Activated CD4-positive, alpha-beta T cell treated with anti-CD3 and anti-CD28 coated beads for 4 hours (primary cell): ENCODE data around the gene HAPLN2.
A peak's percentile ranks its signal among the peaks of the same experiment; 100 is the strongest.
"Not testable (repeated sequence)": the region's sequence is repeated elsewhere in the genome, so short reads cannot be mapped to it uniquely, and the experiment has no call there.

ENCODE experiments used
- DNase-seq, 2 donors: peaks; one replicate each; pipeline ENCODE4 v3.0.0-alpha.2; 2020

HAPLN2 gene

DNA sequence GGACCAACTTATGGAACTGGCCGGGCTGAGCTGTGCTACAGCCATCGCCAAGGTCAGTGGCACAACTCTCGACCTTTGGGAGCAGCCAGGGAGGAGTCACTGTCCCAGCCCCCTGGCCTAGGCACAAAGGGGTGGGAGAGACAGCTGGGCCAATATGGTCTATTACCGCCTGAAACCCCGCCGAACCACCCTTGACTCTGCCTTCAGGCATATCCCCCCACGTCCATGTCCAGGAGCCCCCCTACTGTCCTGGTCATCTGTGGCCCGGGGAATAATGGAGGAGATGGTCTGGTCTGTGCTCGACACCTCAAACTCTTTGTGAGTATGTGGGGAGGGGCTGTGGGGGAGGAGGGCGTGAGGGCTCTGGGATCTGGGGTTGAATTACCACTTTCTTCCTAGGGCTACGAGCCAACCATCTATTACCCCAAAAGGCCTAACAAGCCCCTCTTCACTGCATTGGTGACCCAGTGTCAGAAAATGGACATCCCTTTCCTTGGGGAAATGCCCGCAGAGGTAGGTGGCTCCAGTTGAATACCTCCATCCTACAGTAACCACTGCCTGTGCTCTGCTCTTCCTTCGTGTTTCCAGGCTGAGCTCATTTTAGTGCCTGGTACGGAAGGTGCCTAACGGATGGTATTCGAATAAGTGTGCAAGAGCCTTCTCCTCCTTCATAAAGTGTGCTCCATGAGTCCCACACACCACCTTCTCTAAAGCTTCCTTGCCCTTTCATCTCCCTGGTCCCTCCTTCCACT, 26.9 kb upstream of the HAPLN2 start:
- DNase-seq: no peak

DNA sequence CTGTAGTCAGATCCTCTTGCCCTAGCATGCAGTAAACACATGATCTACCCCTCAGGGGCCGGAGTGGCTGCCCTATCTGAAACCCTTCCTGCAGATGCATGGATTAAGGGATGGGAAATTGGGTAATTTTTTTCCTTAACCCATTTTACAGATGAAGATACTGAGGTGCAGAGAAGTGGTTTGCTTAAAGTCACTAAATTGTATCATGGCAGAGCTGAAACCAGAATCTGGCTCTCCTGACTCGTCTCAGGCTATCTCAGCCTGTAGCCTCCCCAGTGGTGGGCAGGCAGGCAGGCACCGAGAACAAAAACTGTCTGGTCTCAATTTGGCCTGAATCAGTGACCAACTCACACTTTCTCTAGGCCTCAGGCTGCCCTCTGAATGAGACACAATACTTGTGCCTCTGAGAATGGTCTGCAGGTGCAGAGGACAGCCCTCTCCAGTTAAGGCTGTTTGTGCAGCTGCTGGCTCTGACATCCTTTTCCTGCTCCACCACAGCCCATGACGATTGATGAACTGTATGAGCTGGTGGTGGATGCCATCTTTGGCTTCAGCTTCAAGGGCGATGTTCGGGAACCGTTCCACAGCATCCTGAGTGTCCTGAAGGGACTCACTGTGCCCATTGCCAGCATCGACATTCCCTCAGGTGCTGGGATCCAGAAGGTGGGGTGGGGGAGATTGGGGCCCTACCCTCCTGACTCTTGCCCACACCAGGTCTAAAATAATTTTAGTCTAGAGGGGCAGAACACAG, 26.1 kb upstream of the HAPLN2 start:
- DNase-seq: no peak

GRCh38 chr1:156593661-156593989, 25.6 kb upstream of the HAPLN2 start:
- DNase-seq: no peak

GRCh38 chr1:156594190-156594589, 25.0 kb upstream of the HAPLN2 start:
- no peak for DNase-seq

DNA sequence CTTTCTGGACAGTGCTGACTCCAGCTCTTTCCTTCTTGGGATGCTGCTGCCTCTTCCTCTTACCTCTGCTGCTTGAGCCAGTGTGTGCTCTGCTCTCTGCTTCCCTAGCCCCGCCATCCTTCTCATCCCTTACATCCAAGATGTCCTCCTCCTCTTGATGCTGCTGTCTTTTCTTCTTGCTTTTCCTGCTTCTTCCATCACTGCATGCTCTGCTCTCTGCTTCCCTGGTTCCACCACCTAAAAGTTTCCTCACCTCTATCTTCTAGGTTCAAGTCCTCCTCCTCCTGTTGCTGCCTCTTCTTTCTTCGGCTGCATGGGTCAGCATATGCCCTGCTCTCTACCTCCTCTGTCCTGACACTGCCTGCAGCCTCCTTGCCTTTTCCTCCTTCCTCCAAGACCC, 24.2 kb upstream of the HAPLN2 start:
- no peak for DNase-seq

DNA sequence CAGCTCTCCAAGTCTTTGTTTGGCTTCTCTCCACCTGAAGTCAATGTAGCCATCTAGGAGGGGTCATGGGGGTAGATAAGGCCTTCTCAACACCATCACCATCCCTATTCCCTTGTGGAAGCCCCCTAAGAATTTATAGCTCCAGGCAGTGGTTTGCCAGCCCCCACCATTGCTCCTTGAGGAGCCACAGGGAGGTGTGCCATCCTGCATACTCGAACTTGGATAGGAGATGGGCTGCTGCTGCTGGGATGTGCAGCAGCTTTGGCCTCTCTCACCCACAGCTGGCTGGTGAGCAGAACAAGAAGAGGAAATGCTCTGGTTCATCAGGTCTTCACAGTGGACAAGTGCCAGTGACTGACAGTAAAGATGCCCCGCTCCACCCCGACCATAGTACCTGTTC, 22.8 kb upstream of the HAPLN2 start:
- DNase-seq: no peak

- DNase-seq: no peak
These were observed 21.1 kb upstream of the HAPLN2 start for GRCh38 chr1:156598125-156598524.

DNA sequence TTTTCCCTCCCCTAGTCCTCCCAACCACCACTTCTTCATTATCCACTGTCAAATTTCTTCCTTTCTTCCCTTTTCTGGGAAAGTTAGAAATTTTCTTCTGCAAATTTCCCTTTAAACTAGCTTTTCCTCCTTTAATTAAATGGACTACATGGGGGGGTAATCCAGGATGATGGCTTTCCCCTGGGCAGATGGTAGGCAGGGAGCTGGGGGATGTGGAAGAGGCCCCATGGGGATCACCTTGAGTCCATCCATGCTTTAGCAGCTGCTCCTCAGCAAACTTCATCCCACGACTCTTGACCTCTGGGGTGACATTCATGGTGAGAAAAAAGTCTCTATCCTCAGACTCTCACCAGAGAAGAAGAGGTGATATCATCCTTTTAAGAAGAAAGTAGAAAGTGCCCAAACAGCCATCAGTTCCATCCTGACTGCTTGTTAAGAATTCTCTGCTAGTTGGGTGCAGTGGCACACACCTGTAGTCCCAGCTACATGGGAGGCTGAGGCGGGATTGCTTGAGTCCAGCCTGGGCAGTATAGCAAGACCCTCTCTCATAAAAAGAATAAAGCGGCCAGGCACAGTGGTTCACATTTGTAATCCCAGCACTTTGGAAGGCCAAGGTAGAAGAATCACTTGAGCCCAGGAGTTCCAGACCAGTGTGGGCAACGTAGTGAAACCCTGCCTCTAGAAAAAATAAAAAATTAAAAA, 20.3 kb upstream of the HAPLN2 start:
- no peak for DNase-seq

DNA sequence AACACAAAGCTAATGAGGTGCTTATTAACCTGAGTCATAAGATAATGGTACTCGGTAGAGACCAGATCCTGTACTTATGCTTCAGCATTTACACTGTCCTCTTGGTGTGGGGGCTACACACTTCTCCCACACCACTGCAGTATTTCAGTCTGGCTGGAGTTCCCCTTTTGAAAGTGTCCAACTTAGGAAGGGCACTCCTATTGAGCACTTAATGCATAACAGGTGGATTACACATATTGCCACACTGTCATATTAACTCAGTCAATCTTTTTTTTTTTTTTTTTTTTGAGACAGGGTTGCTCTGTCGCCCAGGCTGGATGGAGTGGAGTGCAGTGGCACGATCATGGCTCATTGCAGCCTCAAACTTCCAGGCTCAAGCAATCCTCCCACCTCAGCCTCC, 19.4 kb upstream of the HAPLN2 start:
- no peak for DNase-seq

DNA sequence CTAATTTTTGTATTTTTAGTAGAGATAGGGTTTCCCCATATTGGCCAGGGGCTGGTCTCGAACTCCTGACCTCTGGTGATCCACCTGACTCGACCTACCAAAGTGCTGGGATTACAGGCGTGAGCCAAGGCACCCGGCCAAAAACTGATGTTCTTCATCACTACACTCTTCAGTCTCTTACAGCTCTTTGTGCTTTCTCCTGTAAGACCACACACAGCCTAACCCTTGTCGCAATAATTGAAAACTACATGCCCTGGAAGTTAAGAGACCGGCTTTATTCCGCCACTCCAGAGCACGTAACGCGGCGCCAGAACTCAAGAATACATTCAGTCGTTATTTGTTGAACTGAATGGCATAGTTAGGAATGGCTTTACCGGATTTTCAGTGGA, 18.5 kb upstream of the HAPLN2 start:
- DNase-seq: no peak

- DNase-seq: peak; percentile 76 to 77
These were observed 17.9 kb upstream of the HAPLN2 start, which contains the start of gene GPATCH4 for GRCh38 chr1:156601122-156601830. Gene GPATCH4, minus strand, starts transcription at chr1:156601479.

DNA sequence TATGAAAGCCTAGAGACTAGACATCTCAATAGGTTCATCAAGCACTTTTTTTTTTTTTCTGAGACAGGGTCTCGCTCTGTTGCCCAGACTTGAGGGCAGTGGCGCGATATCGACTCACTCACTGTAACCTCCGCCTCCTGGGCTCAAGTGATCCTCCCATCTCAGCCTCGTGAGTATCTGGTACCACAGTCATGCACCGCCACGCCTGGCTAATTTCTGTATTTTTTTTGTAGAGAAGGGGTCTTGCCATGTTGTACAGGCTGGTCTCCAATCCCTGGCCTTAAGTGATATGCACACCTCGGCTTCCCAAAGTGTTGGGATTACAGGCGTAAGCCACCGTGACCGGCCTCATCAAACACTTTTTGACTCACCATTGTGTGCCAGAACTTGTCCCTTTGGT, 17.3 kb upstream of the HAPLN2 start:
- DNase-seq: no peak

DNA sequence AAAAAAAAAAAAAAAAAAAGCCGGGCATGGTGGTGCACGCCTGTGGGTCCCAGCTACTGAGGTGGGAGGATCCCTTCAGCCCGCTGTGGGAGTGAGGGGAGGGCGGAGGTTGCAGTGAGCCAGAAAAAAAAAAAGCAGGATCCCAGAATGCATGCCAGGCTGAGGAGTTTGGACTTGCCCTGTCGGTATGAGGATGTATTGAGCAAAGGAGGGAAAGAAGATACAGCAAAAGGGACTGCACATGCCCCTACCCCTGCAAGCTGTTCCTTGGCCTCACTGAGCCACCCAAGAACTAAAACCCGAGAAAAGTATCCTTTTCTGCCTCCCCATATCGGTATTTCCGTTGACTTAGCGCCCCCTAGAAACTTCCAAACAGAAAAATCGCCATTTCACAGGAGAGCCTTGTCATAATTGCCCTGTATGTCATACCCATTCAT, 16.6 kb upstream of the HAPLN2 start:
- DNase-seq: no peak

DNA sequence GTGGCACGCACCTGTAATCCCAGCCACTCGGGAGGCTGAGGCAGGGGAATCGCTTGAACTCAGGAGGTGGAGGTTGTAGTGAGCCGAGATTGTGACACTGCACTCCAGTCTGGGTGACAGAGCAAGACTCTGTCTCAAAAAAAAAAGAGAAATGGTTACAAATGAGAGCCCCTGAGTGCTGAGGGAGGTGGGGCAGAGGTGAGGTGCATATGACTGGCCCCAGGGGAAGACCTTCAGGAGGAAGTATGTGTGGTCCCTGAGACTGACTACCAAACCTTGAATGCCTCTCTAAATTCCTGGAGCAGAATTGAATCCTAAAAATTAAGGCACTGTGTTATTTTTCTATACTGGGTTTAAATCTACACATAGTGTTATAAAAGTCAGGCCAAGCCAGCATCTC, 11.9 kb upstream of the HAPLN2 start:
- not testable (repeated sequence) for DNase-seq

- DNase-seq: peak; percentile 60 to 72
These were observed 11.1 kb upstream of the HAPLN2 start for GRCh38 chr1:156608036-156608674.

- DNase-seq: peak; percentile 59 to 63
These were observed 10.2 kb upstream of the HAPLN2 start for GRCh38 chr1:156608981-156609380.

DNA sequence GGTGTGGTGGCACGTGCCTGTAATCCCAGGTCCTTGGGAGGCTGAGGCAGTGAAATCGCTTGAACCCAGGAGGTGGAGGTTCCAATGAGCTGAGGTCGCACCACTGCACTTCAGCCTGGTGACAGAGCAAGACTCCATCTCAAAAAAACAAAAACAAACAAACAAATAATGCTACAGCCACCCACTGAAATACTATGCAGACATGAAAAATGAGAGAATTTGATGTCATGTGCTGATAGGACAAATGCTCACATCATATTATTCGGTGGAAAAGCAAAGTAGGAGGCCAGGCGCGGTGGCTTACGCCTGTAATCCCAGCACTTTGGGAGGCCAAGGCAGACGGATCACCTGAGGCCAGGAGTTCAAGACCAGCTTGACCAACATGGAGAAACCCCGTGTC, 9.1 kb upstream of the HAPLN2 start:
- not testable (repeated sequence) for DNase-seq

- no peak for DNase-seq
These were observed 6.5 kb upstream of the HAPLN2 start for GRCh38 chr1:156612666-156613065.

- DNase-seq: no peak
These were observed 3.3 kb upstream of the HAPLN2 start for GRCh38 chr1:156615946-156616345.

GRCh38 chr1:156616463-156616862, 2.8 kb upstream of the HAPLN2 start:
- no peak for DNase-seq

- DNase-seq: no peak
These were observed 354 bp downstream of the HAPLN2 start for GRCh38 chr1:156619582-156619955.

DNA sequence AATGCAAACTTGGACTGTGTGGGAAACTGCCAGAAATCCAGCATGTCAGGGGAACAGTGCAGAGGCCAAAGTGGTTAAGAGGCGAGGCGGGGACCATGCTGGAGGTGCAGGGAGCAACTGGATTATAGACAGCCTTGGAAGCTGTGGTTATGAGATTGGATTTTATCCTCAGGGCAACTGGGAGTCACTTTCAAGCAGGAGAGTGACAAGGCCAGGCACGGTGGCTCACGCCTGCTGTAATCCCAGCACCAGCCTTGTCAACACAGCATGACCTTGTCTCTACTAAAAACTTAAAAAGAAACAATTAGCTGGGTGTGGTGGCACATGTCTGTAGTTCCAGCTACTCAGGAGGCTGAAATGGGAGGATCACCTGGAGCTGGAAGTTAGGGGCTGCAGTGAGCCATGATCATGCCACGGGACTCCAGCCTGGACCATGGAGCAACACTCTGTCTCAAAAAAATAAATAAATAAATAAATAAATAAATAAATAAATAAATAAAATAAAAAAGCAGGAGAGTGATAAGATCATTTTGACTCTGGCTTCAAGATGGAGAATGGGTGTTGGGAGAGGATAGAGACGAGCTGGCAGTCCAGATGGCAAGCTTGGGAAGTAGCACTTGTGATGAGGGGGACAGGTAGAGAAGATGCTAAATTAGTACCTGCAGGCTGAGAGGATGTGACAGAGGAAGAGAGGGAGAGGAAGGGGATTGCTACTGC, 3.5 kb downstream of the HAPLN2 start:
- no peak for DNase-seq
